AG08396 (cell line): ENCODE measurements around the gene AKT3.
"Not testable (repeated sequence)": the region's sequence is repeated elsewhere in the genome, so short reads cannot be mapped to it uniquely, and the experiment has no call there.

Source experiments
- DNase-seq: peaks from one replicate; pipeline ENCODE4 v3.0.0; 2012; ENCODE audit warnings: low spot score, mixed read lengths

The AKT3 gene

GRCh38 chr1:243597383-243597782, 252.7 kb downstream of the AKT3 start:
- DNase-seq: no peak

- DNase-seq: peak; percentile 58
Measured at GRCh38 chr1:243596431-243597062, 253.5 kb downstream of the AKT3 start.

GRCh38 chr1:243595527-243596210, 254.4 kb downstream of the AKT3 start:
- DNase-seq: no peak

GRCh38 chr1:243594455-243594854, 255.6 kb downstream of the AKT3 start:
- DNase-seq: no peak

- DNase-seq: not testable (repeated sequence)
Measured at GRCh38 chr1:243589286-243589685, 260.8 kb downstream of the AKT3 start.

GRCh38 chr1:243587823-243588560, 262.1 kb downstream of the AKT3 start:
- no peak for DNase-seq

- no peak for DNase-seq
Measured at GRCh38 chr1:243587285-243587684, 262.8 kb downstream of the AKT3 start.

GRCh38 chr1:243585982-243586381, 264.1 kb downstream of the AKT3 start:
- DNase-seq: no peak

- no peak for DNase-seq
Measured at GRCh38 chr1:243582326-243582725, 267.7 kb downstream of the AKT3 start.

GRCh38 chr1:243580984-243581383, 269.1 kb downstream of the AKT3 start:
- DNase-seq: no peak

- DNase-seq: no peak
Measured at GRCh38 chr1:243580072-243580471, 270.0 kb downstream of the AKT3 start.

- no peak for DNase-seq
Measured at GRCh38 chr1:243575070-243575469, 275.0 kb downstream of the AKT3 start.

- no peak for DNase-seq
Measured at GRCh38 chr1:243572940-243573339, 277.1 kb downstream of the AKT3 start.

GRCh38 chr1:243568793-243569192, 281.2 kb downstream of the AKT3 start:
- DNase-seq: peak; percentile 25

- DNase-seq: no peak
Measured at GRCh38 chr1:243564814-243565213, 285.2 kb downstream of the AKT3 start.

GRCh38 chr1:243563732-243564131, 286.3 kb downstream of the AKT3 start:
- no peak for DNase-seq

GRCh38 chr1:243562473-243562872, 287.6 kb downstream of the AKT3 start:
- DNase-seq: no peak

GRCh38 chr1:243561588-243562319, 288.3 kb downstream of the AKT3 start:
- DNase-seq: no peak

GRCh38 chr1:243559575-243560162, 290.4 kb downstream of the AKT3 start:
- no peak for DNase-seq

GRCh38 chr1:243558576-243558975, 291.5 kb downstream of the AKT3 start:
- no peak for DNase-seq

- DNase-seq: no peak
Measured at GRCh38 chr1:243557866-243558265, 292.2 kb downstream of the AKT3 start.

GRCh38 chr1:243554686-243555085, 295.4 kb downstream of the AKT3 start:
- DNase-seq: no peak
